ENCODE results near the gene TMX4. TPM values are rescaled to one million over a fixed set of nuclear protein-coding genes. Genes with fewer than 3 reads are reported as not detected.

The TMX4 gene
- total and polyA plus RNA-seq, 2 of the 4 experiments (the other 2 are of a cell fraction), result 5.4 to 13.6 TPM

DNA sequence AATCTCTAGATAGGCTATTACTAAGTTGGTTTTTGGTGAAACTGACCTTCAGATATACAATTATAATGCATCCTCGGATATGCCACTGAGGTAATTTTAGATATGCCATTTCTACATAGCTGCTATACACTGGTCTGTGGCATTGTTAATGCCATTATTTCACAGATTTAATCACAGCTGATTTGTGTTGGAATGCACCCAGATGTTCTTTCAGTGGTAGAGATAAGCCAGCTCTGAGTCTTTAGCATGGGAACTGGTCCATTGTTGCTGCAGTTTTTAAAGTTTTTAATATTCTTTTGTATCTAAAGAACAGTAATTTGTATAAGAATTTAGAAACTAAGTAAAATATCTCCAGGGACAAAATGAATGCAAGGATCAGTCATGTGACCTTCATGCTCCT is 6.8 kb downstream of the TMX4 start:
- Histone ChIP-seq H2BK20ac (ENCODE audit: low read depth, low read length) (no peak overlapping the region), H2BK5ac (ENCODE audit: low read depth, low read length, poor library complexity, severe bottlenecking) (no peak overlapping the region), H3K18ac (ENCODE audit: low read depth, low read length) (no peak overlapping the region), H3K56ac (ENCODE audit: extremely low read depth, insufficient read depth, low read length) (no peak overlapping the region), H2AFZ (replicated peaks; ENCODE audit: low read length, poor library complexity) (no peak overlapping the region), H2AK5ac (ENCODE audit: low read depth, low read length) (no peak overlapping the region), H4K20me1 (ENCODE audit: insufficient read depth, low read length) (no peaks in the 10 kb centered on the region), H4K91ac (ENCODE audit: insufficient read depth, low read depth, low read length) (no peak overlapping the region), H4K8ac (ENCODE audit: low read depth in 2 of 2, low read length in 2 of 2) (no peak overlapping the region), H3K36me3 (ENCODE audit: control insufficient read depth, insufficient read depth, low read length) (no peaks in the 10 kb centered on the region), H3K23ac (ENCODE audit: low read depth, low read length) (no peak overlapping the region), H2BK15ac (ENCODE audit: low read depth, low read length) (no peak overlapping the region), H3K4me1 (ENCODE audit: control insufficient read depth, insufficient read depth, low read length) (no peaks in the 10 kb centered on the region), H3K79me1 (ENCODE audit: low read depth in 1 of 2, low read length in 2 of 2) (peaks cover 3 to 15% of the 10 kb centered on the region in 2 experiments; a peak in 3 of 4 replicates), H2AK9ac (replicated peaks; ENCODE audit: low read depth, low read length, poor library complexity) (no peak overlapping the region), H3K27ac (ENCODE audit: insufficient read depth, low read length) (no peak overlapping the region), H3K4me2 (ENCODE audit: low read depth, low read length) (no peak overlapping the region), H3K4me3 (ENCODE audit: insufficient read depth, low read depth, low read length) (no peak overlapping the region), H3K14ac (replicated peaks; ENCODE audit: low read depth, low read length) (no peak overlapping the region), H3K27me3 (ENCODE audit: control insufficient read depth, insufficient read depth, low read length) (no peaks in the 10 kb centered on the region), H3K4ac (ENCODE audit: low read depth, low read length) (no peak overlapping the region), H3K9ac (ENCODE audit: low read depth, low read length) (no peak overlapping the region), H3K9me3 (ENCODE audit: control insufficient read depth, insufficient read depth, low read length) (no peaks in the 10 kb centered on the region), H3K9me1 (ENCODE audit: insufficient read depth, low read length) (no peaks in the 10 kb centered on the region), H4K5ac (ENCODE audit: low read depth, low read length) (no peak overlapping the region), H2BK120ac (ENCODE audit: low read depth, low read length) (no peak overlapping the region)
- ChIA-PET POLR2A (ENCODE audit: unreplicated experiment) (no interaction called here), CTCF (no interaction called here)
- DNase-seq (no peak), ATAC-seq (ENCODE audit: low read depth) (no peak)
- BruUV-seq (replicated peaks), result no TSS peak
- no CpG with 5 or more reads among the region's 1 CpG for WGBS, 2 experiments (ENCODE audit: extremely low coverage in 2 of 2, insufficient read length in 1 of 2)
- in situ Hi-C loops (cut with MboI; ENCODE audit: low sequenced_read_pairs), result no loop called here
- dilution Hi-C loops (cut with HindIII; ENCODE audit: low sequenced_read_pairs, unreplicated experiment), result no loop called here
- TF ChIP-seq, protein P1, sequence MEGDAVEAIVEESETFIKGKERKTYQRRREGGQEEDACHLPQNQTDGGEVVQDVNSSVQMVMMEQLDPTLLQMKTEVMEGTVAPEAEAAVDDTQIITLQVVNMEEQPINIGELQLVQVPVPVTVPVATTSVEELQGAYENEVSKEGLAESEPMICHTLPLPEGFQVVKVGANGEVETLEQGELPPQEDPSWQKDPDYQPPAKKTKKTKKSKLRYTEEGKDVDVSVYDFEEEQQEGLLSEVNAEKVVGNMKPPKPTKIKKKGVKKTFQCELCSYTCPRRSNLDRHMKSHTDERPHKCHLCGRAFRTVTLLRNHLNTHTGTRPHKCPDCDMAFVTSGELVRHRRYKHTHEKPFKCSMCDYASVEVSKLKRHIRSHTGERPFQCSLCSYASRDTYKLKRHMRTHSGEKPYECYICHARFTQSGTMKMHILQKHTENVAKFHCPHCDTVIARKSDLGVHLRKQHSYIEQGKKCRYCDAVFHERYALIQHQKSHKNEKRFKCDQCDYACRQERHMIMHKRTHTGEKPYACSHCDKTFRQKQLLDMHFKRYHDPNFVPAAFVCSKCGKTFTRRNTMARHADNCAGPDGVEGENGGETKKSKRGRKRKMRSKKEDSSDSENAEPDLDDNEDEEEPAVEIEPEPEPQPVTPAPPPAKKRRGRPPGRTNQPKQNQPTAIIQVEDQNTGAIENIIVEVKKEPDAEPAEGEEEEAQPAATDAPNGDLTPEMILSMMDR (conservative IDR thresholded peaks at IDR 0.05; ENCODE audit: low read depth, low read length), result no peak
- TF ChIP-seq SMC3 (IDR thresholded peaks at IDR 0.05; ENCODE audit: low read depth, low read length) (no peak), NFE2L2 (IDR thresholded peaks at IDR 0.05; ENCODE audit: low read depth, low read length) (no peak), MAZ (IDR thresholded peaks at IDR 0.05; ENCODE audit: borderline replicate concordance, low read depth, low read length) (no peak), MAFK (IDR thresholded peaks at IDR 0.05; ENCODE audit: low read depth, low read length) (no peak), CHD1 (IDR thresholded peaks at IDR 0.05; ENCODE audit: low read depth, low read length) (no peak), FOS (IDR thresholded peaks at IDR 0.05; ENCODE audit: low read depth, low read length) (no peak), RFX5 (IDR thresholded peaks at IDR 0.05; ENCODE audit: low read depth, low read length) (no peak), CEBPB (IDR thresholded peaks at IDR 0.05; ENCODE audit: low read depth, low read length) (no peak), RAD21 (IDR thresholded peaks at IDR 0.05; ENCODE audit: low read length) (no peak), POLR2A (IDR thresholded peaks at IDR 0.05; ENCODE audit: low read depth, low read length) (no peak), RCOR1 (IDR thresholded peaks at IDR 0.05; ENCODE audit: insufficient replicate concordance, low read length) (no peak), MXI1 (IDR thresholded peaks at IDR 0.05; ENCODE audit: borderline replicate concordance, low read depth, low read length) (no peak), BHLHE40 (IDR thresholded peaks at IDR 0.05; ENCODE audit: low read depth, low read length) (no peak)
- TF ChIP-seq, protein P2, sequence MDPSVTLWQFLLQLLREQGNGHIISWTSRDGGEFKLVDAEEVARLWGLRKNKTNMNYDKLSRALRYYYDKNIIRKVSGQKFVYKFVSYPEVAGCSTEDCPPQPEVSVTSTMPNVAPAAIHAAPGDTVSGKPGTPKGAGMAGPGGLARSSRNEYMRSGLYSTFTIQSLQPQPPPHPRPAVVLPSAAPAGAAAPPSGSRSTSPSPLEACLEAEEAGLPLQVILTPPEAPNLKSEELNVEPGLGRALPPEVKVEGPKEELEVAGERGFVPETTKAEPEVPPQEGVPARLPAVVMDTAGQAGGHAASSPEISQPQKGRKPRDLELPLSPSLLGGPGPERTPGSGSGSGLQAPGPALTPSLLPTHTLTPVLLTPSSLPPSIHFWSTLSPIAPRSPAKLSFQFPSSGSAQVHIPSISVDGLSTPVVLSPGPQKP (IDR thresholded peaks at IDR 0.05; ENCODE audit: borderline replicate concordance, low read depth, low read length), result no peak
- TF ChIP-seq, protein P3, sequence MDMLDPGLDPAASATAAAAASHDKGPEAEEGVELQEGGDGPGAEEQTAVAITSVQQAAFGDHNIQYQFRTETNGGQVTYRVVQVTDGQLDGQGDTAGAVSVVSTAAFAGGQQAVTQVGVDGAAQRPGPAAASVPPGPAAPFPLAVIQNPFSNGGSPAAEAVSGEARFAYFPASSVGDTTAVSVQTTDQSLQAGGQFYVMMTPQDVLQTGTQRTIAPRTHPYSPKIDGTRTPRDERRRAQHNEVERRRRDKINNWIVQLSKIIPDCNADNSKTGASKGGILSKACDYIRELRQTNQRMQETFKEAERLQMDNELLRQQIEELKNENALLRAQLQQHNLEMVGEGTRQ (IDR thresholded peaks at IDR 0.05; ENCODE audit: low read depth, low read length), result no peak
- intact Hi-C loops (cut with micrococcal nuclease), result no loop called here

All from IMR-90 (cell line).